C4-2B (cell line): ENCODE results near the gene CDCA3.
A peak's percentile ranks its signal among the peaks of the same experiment; 100 is the strongest.

Source experiments
- H3K27ac ChIP-seq: fragments of 450-650 bp; 2 replicates; pipeline ENCODE4 v1.5.1; 2017
- ZFX ChIP-seq: fragments of 450-650 bp; IDR thresholded peaks from 2 replicates; pipeline ENCODE4 v1.6.1; 2017
- TF ChIP-seq, protein P1 (sequence below): fragments of 450-650 bp; conservative IDR thresholded peaks from 2 replicates; pipeline ENCODE4 v1.5.1; 2017; ENCODE audit warnings: mild to moderate bottlenecking

CDCA3 gene

DNA sequence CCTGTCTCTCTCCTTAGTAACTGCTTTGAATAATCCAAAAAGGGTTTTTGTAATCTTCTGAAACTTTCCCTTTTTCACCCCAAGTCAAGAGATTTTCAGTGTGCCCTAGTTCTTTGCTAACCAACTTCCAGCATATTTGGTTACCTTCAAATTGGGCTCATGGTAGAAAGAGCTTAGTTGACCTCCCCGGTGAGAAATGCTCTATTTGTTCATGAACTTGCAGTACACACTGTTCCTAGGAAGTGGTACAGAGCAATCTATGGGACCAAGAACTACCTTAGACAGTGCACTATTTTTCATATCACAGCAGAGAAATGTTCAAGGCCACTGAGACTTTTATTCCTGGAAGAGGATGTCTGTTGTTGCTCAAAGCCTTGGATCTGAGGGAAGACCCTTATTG lies 2.5 kb upstream of the CDCA3 start:
- TF ChIP-seq ZFX: no peak
- TF ChIP-seq, protein P1, sequence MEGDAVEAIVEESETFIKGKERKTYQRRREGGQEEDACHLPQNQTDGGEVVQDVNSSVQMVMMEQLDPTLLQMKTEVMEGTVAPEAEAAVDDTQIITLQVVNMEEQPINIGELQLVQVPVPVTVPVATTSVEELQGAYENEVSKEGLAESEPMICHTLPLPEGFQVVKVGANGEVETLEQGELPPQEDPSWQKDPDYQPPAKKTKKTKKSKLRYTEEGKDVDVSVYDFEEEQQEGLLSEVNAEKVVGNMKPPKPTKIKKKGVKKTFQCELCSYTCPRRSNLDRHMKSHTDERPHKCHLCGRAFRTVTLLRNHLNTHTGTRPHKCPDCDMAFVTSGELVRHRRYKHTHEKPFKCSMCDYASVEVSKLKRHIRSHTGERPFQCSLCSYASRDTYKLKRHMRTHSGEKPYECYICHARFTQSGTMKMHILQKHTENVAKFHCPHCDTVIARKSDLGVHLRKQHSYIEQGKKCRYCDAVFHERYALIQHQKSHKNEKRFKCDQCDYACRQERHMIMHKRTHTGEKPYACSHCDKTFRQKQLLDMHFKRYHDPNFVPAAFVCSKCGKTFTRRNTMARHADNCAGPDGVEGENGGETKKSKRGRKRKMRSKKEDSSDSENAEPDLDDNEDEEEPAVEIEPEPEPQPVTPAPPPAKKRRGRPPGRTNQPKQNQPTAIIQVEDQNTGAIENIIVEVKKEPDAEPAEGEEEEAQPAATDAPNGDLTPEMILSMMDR: no peak
- peak overlapping the region; percentile 92; the same call in 1 of the 2 replicates for H3K27ac ChIP-seq

DNA sequence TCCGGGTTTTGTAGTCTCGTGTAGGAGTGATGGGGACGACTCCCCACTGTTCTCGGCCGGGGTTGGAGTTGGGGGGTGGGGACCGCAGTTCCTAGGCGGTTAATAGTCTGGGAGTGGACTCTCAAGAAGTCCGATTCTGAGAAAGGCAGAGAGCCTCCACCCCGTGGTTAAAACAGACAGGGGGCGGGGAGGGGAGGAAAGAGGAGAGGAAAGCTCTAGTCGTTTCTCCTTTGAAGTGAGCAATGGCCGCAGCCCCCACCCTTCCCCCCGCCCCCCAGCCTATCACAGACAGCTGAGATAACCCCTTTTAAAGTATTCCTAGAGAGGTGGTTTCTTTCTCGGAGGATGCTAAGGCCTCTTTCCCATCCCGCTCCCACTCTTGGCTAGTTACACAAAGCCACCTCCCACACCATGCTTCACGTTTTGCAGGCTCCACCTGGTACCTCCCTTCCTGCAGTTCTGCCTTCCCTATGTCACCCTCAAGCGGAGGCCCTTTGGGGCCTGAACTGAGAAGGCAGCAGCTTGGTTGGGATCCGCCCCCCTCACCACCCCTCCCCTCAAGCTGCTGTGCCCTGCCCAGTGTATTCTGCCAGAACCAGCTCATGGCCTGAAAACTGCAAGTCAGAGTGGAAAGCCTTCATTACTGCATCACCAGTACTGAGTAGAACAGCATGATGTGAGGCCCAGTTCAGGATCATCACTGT lies 1.7 kb upstream of the CDCA3 start:
- peak overlapping the region; percentile 92 for H3K27ac ChIP-seq

DNA sequence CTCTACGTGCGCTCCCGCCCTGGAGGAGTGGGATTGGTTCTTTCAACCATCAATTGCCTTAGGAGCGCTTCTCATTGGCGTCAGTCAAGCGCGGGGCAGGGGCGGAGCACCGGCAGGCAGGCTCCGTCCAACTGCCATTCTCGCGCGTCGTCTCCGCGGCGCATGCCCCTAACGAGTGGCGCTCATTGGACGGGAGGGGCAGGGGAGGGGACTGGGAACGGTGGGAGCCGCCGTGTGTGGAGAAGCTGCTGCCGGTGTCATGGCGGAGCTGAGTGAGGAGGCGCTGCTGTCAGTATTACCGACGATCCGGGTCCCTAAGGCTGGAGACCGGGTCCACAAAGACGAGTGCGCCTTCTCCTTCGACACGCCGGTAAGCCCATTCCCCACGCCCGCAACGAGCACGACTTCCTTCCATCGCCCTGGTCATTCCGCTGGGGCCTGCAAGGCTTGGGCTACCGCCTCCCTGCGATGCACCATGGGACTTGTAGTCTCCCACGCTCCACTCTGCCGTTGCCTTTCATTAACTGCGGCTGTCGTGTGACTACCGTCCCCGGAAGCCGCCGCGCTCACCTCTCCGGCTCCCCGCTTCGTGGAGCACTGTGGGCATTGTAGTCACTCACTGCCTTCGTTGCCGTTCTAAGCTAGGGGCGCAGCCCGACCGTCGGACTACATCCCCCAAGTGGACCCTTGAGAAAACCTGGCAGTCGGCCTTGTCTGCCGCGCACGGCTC lies 1.0 kb upstream of the CDCA3 start, which contains the start of gene USP5:
TSS of gene USP5 (plus strand) at position 230 of the 730 bp plus-strand sequence. CDS start at position 260, 30 bp downstream.
- H3K27ac ChIP-seq: peak within 1 kb of the TSS; percentile 92
- peak; percentile 94; the same call in 1 of the 2 replicates for TF ChIP-seq ZFX
- TF ChIP-seq, protein P1: no peak

More for the DNA sequence above, 1.7 kb upstream of the CDCA3 start:
- no peak for TF ChIP-seq ZFX
- TF ChIP-seq, protein P1: no peak

DNA sequence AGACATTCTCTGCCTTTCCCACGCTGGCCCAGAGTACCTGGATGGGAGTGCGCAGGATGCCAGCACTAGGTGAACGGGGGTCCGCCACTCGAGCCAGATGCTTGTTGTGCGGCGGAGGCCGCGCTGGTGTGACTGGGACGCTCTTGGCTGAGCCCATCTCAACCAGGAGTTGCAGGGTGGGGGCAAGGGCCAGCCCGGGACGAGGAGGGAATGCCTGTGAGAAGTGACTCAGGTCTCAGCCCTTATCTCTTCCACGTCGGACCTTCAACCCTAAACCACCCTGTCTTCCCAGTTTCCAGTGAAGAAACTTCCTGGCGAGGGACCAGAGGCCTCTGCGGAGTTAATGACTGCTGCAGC lies 312 bp downstream of the CDCA3 start:
- peak overlapping the region; percentile 92 for H3K27ac ChIP-seq
- TF ChIP-seq ZFX: 0 out of 2 replicates have a peak, but pooled peaks have one; percentile 34
- TF ChIP-seq, protein P1: no peak

DNA sequence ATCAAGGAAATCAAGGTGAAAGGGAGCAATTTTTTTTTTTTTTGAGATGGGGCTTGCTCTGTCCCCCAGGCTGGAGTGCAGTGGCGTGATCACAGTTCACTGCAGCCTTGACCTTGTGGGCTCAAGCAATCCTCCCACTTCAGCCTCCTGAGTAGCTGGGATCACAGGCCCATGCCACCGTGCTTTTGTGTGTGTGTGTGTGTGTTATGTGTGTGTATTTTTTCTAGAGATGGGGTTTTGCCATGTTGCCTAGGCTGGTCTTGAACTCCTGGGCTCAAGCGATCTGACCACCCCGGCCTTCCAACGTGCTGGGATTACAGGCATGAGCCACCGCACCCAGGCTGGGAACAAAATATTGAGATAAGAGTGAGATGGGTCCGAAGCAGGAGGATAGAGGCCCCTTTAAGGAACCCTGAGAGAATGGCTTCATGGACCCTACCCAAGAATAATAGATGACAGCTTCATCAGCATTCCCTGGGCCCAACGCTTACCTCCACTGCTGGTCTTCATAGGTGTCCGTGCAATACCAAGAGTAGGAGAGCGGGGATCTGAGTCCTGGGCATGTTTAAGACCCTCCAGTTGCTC lies 1.0 kb downstream of the CDCA3 start:
- H3K27ac ChIP-seq: peak overlapping the region; percentile 92
- TF ChIP-seq ZFX: no peak
- TF ChIP-seq, protein P1: no peak

DNA sequence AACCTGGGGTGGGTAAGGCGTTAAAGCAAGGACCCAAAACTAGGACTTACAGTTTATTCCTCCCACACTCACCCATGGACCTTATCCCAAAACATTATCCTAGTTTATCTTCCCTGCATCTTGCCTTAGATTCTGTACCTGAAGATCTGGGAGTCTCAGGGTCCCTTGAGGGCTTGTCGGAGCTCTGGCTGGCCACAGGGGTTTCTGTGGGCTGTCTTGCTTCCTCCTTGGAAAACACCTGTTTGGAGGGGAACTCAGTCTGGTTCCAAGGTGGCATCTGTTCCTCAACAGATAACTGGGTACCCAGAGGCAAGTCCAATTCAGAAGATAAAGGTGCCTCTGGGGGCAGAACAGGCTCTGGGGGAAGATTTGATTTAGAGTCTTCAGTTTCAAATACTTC lies 1.7 kb downstream of the CDCA3 start:
- TF ChIP-seq, protein P1: no peak
- no peak overlapping the region for H3K27ac ChIP-seq

DNA sequence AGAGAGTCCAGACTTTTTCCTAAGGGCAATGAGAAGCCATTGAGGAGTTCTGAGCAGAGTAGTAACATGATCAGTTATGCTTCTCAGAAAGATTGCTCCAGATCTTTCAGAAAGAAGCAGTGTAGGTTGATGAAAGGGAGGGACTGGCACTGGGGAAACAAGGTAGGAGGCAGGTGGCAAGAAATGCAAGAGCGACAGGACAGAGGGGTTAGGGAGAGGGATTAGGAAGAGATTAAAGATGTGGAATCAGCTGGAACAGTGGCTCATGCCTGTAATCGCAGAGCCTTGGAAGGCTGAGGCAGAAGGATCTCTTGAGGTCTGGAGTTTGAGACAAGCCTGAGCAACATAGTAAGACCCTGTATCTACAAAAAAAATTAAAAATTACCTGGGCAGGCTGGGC lies 3.4 kb downstream of the CDCA3 start:
- TF ChIP-seq ZFX: no peak
- TF ChIP-seq, protein P1: no peak
- H3K27ac ChIP-seq: no peak overlapping the region
